ENCODE measurements around the gene SLC25A36. TPM values are rescaled to one million over a fixed set of nuclear protein-coding genes. Genes with fewer than 3 reads are reported as not detected.

Gene SLC25A36
- total RNA-seq, 1 experiment from 2014 or later, result 78.4 TPM

GRCh38 chr3:140916603-140917002 lies 25.0 kb upstream of the SLC25A36 start (continued):
- TF ChIP-seq, protein P1, sequence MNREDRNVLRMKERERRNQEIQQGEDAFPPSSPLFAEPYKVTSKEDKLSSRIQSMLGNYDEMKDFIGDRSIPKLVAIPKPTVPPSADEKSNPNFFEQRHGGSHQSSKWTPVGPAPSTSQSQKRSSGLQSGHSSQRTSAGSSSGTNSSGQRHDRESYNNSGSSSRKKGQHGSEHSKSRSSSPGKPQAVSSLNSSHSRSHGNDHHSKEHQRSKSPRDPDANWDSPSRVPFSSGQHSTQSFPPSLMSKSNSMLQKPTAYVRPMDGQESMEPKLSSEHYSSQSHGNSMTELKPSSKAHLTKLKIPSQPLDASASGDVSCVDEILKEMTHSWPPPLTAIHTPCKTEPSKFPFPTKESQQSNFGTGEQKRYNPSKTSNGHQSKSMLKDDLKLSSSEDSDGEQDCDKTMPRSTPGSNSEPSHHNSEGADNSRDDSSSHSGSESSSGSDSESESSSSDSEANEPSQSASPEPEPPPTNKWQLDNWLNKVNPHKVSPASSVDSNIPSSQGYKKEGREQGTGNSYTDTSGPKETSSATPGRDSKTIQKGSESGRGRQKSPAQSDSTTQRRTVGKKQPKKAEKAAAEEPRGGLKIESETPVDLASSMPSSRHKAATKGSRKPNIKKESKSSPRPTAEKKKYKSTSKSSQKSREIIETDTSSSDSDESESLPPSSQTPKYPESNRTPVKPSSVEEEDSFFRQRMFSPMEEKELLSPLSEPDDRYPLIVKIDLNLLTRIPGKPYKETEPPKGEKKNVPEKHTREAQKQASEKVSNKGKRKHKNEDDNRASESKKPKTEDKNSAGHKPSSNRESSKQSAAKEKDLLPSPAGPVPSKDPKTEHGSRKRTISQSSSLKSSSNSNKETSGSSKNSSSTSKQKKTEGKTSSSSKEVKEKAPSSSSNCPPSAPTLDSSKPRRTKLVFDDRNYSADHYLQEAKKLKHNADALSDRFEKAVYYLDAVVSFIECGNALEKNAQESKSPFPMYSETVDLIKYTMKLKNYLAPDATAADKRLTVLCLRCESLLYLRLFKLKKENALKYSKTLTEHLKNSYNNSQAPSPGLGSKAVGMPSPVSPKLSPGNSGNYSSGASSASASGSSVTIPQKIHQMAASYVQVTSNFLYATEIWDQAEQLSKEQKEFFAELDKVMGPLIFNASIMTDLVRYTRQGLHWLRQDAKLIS (CRISPR knock-in tag; IDR thresholded peaks at IDR 0.05; ENCODE audit: borderline replicate concordance), result no peak

- no peak for TF ChIP-seq JAZF1 (CRISPR knock-in tag; IDR thresholded peaks at IDR 0.05)
- TF ChIP-seq AR (CRISPR knock-in tag; IDR thresholded peaks at IDR 0.05), result no peak
- no peak for TF ChIP-seq ZNF671 (CRISPR knock-in tag; IDR thresholded peaks at IDR 0.05)
- no peak for TF ChIP-seq ZNF121 (CRISPR knock-in tag; IDR thresholded peaks at IDR 0.05)
- TF ChIP-seq ELF4 (CRISPR knock-in tag; IDR thresholded peaks at IDR 0.05; ENCODE audit: low read depth), result no peak
- TF ChIP-seq SP1 (CRISPR knock-in tag; conservative IDR thresholded peaks at IDR 0.05), result no peak
- TF ChIP-seq HMGA2 (CRISPR knock-in tag; IDR thresholded peaks at IDR 0.05), result no peak
- TF ChIP-seq, protein P2, sequence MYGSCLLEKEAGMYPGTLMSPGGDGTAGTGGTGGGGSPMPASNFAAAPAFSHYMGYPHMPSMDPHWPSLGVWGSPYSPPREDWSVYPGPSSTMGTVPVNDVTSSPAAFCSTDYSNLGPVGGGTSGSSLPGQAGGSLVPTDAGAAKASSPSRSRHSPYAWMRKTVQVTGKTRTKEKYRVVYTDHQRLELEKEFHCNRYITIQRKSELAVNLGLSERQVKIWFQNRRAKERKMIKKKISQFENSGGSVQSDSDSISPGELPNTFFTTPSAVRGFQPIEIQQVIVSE (CRISPR knock-in tag; IDR thresholded peaks at IDR 0.05; ENCODE audit: borderline replicate concordance), result no peak
- no peak for TF ChIP-seq IRF2 (CRISPR knock-in tag; IDR thresholded peaks at IDR 0.05; ENCODE audit: borderline replicate concordance, low read depth)
- CTCF ChIA-PET, result no interaction called here
- Mint-ChIP-seq H3K4me3 (no peak overlapping the region), H3K36me3 (no peaks in the 10 kb centered on the region), H3K27ac (no peak overlapping the region), H3K4me1 (no peaks in the 10 kb centered on the region), H3K9me3 (no peaks in the 10 kb centered on the region), H3K27me3 (ENCODE audit: low read depth) (peaks cover 47% of the 10 kb centered on the region)
- DNase-seq (ENCODE audit: low spot score) (no peak), ATAC-seq (no peak)
- POLR2A ChIA-PET, result interaction anchor here (0.5 kb wide), 1 partner anchor 1572 kb away, joined by 3 read pairs; no protein-coding TSS in a partner anchor
Measured at GRCh38 chr3:140917772-140918171, 23.9 kb upstream of the SLC25A36 start.

DNA sequence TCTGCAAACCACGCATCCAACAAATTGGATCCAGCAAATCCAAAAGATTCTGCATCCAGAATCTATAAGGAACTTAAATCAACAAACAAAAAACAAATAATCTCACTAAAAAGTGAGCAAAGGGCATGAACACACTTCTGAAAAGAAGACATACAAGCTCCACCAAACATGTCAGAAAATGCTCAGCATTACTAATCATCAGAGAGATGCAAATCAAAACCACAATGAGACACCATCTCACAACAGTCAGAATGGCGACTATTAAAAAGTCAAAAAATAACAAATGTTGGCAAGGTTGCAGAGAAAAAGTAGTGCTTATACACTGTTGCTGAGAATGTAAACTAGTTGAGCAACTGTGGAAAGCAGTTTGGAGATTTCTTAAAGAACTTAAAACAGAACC lies 21.6 kb upstream of the SLC25A36 start:
- POLR2A ChIA-PET, result no interaction called here
- peaks cover 39% of the 10 kb centered on the region for H3K27me3 Mint-ChIP-seq (ENCODE audit: low read depth)
- H3K27ac Mint-ChIP-seq, result no peak overlapping the region
- TF ChIP-seq ZNF317 (CRISPR knock-in tag; IDR thresholded peaks at IDR 0.05; ENCODE audit: borderline replicate concordance, low read depth) (no peak), MXD4 (CRISPR knock-in tag; IDR thresholded peaks at IDR 0.05; ENCODE audit: borderline replicate concordance) (no peak), AR (CRISPR knock-in tag; IDR thresholded peaks at IDR 0.05) (no peak), TP53 (CRISPR knock-in tag; IDR thresholded peaks at IDR 0.05) (no peak), E2F1 (CRISPR knock-in tag; IDR thresholded peaks at IDR 0.05) (no peak), ZMAT4 (CRISPR knock-in tag; IDR thresholded peaks at IDR 0.05) (no peak), ATF1 (CRISPR knock-in tag; IDR thresholded peaks at IDR 0.05) (no peak), ZNF416 (CRISPR knock-in tag; IDR thresholded peaks at IDR 0.05) (no peak), ATF6 (CRISPR knock-in tag; IDR thresholded peaks at IDR 0.05) (no peak)
- TF ChIP-seq, protein P3, sequence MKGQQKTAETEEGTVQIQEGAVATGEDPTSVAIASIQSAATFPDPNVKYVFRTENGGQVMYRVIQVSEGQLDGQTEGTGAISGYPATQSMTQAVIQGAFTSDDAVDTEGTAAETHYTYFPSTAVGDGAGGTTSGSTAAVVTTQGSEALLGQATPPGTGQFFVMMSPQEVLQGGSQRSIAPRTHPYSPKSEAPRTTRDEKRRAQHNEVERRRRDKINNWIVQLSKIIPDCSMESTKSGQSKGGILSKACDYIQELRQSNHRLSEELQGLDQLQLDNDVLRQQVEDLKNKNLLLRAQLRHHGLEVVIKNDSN (CRISPR knock-in tag; IDR thresholded peaks at IDR 0.05), result no peak

More for the DNA sequence above, 21.6 kb upstream of the SLC25A36 start:
- peaks cover 8% of the 10 kb centered on the region for H3K9me3 Mint-ChIP-seq
- no peak for DNase-seq (ENCODE audit: low spot score)
- H3K36me3 Mint-ChIP-seq, result no peaks in the 10 kb centered on the region
- no peak overlapping the region for H3K4me3 Mint-ChIP-seq
- H3K4me1 Mint-ChIP-seq, result no peaks in the 10 kb centered on the region
- CTCF ChIA-PET, result no interaction called here
- no peak for ATAC-seq
